ENCODE measurements around the gene CTDSPL. TPM values are rescaled to one million over a fixed set of nuclear protein-coding genes. Genes with fewer than 3 reads are reported as not detected.

CTDSPL gene
- total RNA-seq, 4 donors from 2014 or later: 33.4 to 72.6 (median 54.0) TPM

GRCh38 chr3:37904601-37905000, 42.9 kb downstream of the CTDSPL start:
- no peak for ATAC-seq
- Histone ChIP-seq H3K27me3 (no peaks in the 10 kb centered on the region), H3K4me3 (no peak overlapping the region), H3K4me1 (peaks cover 13 to 81% (median 36%) of the 10 kb centered on the region in 3 donors), H3K36me3 (no peaks in the 10 kb centered on the region), H3K27ac (peak overlapping the region in 3 of 4 donors; percentile 38 to 72 (median 58)), H3K9me3 (no peaks in the 10 kb centered on the region)
- 14 to 40% methylated on average over 1 of the region's 1 CpG for whole genome bisulfite sequencing, 2 donors (ENCODE audit: low coverage in 1 of 2)
- no peak for TF ChIP-seq POLR2A (IDR thresholded peaks at IDR 0.05)

GRCh38 chr3:37905346-37905745, 43.7 kb downstream of the CTDSPL start:
- 0 to 6% methylated on average over 1 of the region's 1 CpG for WGBS, 2 donors (ENCODE audit: low coverage in 1 of 2)
- H3K27ac ChIP-seq: peak overlapping the region in 3 of 4 donors; percentile 52 to 72 (median 60)
- H3K27me3 ChIP-seq: no peaks in the 10 kb centered on the region
- H3K9me3 ChIP-seq: no peaks in the 10 kb centered on the region
- TF ChIP-seq POLR2AphosphoS5 (IDR thresholded peaks at IDR 0.05): no peak
- no peak for TF ChIP-seq CTCF (IDR thresholded peaks at IDR 0.05)
- no peak for TF ChIP-seq EP300 (IDR thresholded peaks at IDR 0.05)
- no peak for TF ChIP-seq POLR2A (IDR thresholded peaks at IDR 0.05)
- H3K4me3 ChIP-seq: no peak overlapping the region
- peaks cover 13 to 82% (median 36%) of the 10 kb centered on the region in 3 donors for H3K4me1 ChIP-seq
- no peak for ATAC-seq
- no peaks in the 10 kb centered on the region for H3K36me3 ChIP-seq

- Histone ChIP-seq H3K36me3 (no peaks in the 10 kb centered on the region), H3K27ac (peak overlapping the region in 3 of 4 donors; percentile 60 to 72 (median 70)), H3K4me1 (peaks cover 13 to 76% (median 36%) of the 10 kb centered on the region in 3 donors), H3K4me3 (no peak overlapping the region), H3K27me3 (no peaks in the 10 kb centered on the region), H3K9me3 (no peaks in the 10 kb centered on the region)
- TF ChIP-seq EP300 (IDR thresholded peaks at IDR 0.05): no peak
- no peak for TF ChIP-seq POLR2A (IDR thresholded peaks at IDR 0.05)
- no peak for TF ChIP-seq POLR2AphosphoS5 (IDR thresholded peaks at IDR 0.05)
- ATAC-seq: peak; percentile 53
- 35 to 53% methylated on average over 4 to 6 of the region's 8 CpGs for WGBS, 2 donors (ENCODE audit: low coverage in 1 of 2)
These were observed 44.5 kb downstream of the CTDSPL start for GRCh38 chr3:37905987-37906674.

GRCh38 chr3:37906734-37907282, 45.1 kb downstream of the CTDSPL start:
- Histone ChIP-seq H3K27me3 (no peaks in the 10 kb centered on the region), H3K27ac (peak overlapping the region in 3 of 4 donors; percentile 60 to 72 (median 70)), H3K9me3 (no peaks in the 10 kb centered on the region), H3K4me1 (peaks cover 13 to 74% (median 36%) of the 10 kb centered on the region in 3 donors), H3K36me3 (no peaks in the 10 kb centered on the region), H3K4me3 (no peak overlapping the region)
- no peak for ATAC-seq
- no peak for TF ChIP-seq CTCF (IDR thresholded peaks at IDR 0.05)
- TF ChIP-seq POLR2AphosphoS5 (IDR thresholded peaks at IDR 0.05): no peak
- TF ChIP-seq EP300 (IDR thresholded peaks at IDR 0.05): no peak
- 54 to 73% methylated on average over 2 to 5 of the region's 5 CpGs for WGBS, 2 donors (ENCODE audit: low coverage in 1 of 2)

- Histone ChIP-seq H3K4me1 (peaks cover 13 to 74% (median 36%) of the 10 kb centered on the region in 3 donors), H3K4me3 (no peak overlapping the region), H3K27me3 (no peaks in the 10 kb centered on the region), H3K27ac (peak overlapping the region in 2 of 4 donors; percentile 60 to 72), H3K9me3 (no peaks in the 10 kb centered on the region), H3K36me3 (no peaks in the 10 kb centered on the region)
- WGBS, 2 donors (ENCODE audit: low coverage in 1 of 2): 43 to 58% methylated on average over 2 of the region's 2 CpGs
- no peak for ATAC-seq
- no peak for TF ChIP-seq EP300 (IDR thresholded peaks at IDR 0.05)
- TF ChIP-seq POLR2A (IDR thresholded peaks at IDR 0.05): no peak
- no peak for TF ChIP-seq CTCF (IDR thresholded peaks at IDR 0.05)
- no peak for TF ChIP-seq POLR2AphosphoS5 (IDR thresholded peaks at IDR 0.05)
These were observed 45.7 kb downstream of the CTDSPL start for GRCh38 chr3:37907371-37907770.

GRCh38 chr3:37907906-37908305, 46.2 kb downstream of the CTDSPL start:
- H3K4me1 ChIP-seq: peaks cover 13 to 71% (median 36%) of the 10 kb centered on the region in 3 donors
- H3K27ac ChIP-seq: no peak overlapping the region
- H3K4me3 ChIP-seq: no peak overlapping the region
- H3K36me3 ChIP-seq: no peaks in the 10 kb centered on the region
- no peak for TF ChIP-seq POLR2A (IDR thresholded peaks at IDR 0.05)
- TF ChIP-seq POLR2AphosphoS5 (IDR thresholded peaks at IDR 0.05): no peak
- TF ChIP-seq EP300 (IDR thresholded peaks at IDR 0.05): no peak
- no peak for TF ChIP-seq CTCF (IDR thresholded peaks at IDR 0.05)
- WGBS, 2 donors (ENCODE audit: low coverage in 1 of 2): 67 to 71% methylated on average over 5 to 6 of the region's 6 CpGs
- no peaks in the 10 kb centered on the region for H3K9me3 ChIP-seq
- H3K27me3 ChIP-seq: no peaks in the 10 kb centered on the region
- ATAC-seq: no peak
